GM12892 (cell line): ENCODE data around the gene PDE6D.

Experiments
- POLR2A ChIP-seq: IDR thresholded peaks from 2 replicates; pipeline ENCODE4 v1.6.1; 2011; ENCODE audit warnings: low read depth, low read length, control low read depth
- TAF1 ChIP-seq: IDR thresholded peaks from 2 replicates; pipeline ENCODE4 v1.6.1; 2011; ENCODE audit warnings: low read depth, mild to moderate bottlenecking, control low read depth, low read length, borderline replicate concordance

- no peak for TF ChIP-seq TAF1
- TF ChIP-seq POLR2A = no peak
Measured at GRCh38 chr2:231819447-231820042, 38.5 kb upstream of the PDE6D start.
